ENCODE measurements around the gene PPP1R9B.

Gene PPP1R9B

DNA sequence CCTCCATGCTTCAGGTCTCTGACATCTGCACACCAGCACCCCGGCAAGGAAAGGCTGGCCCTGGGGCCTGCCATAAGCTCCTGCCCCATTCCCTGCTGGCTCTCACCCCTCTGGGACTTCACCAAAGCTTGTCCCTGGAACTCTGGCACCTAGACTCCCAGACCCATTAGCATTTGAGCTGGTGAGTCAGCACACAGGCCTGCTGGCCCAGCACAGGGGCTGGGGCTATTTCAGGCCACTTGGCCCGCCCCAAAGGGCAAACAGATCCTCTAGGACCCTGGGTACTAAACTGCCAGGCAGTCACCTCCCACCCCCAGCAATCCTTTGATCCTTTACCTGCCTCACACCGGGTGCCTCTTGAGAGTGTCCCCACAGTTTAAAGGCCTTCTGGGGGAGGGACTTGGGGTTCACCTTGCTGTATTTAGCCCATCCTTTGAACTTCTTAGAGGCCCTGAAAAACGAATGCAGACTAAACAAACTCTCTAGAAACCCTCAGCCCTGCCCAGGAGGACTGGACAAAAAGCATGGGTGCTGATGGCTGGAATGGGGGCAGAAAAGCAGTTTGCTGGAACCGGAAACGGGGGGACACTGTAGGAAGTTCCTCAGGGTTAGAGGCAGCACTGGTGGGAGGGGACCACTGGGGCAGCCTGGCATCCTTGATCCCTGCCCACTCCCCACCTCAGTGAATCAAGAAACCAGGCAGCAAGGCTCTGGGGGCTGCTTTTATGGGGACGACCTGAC is 17.3 kb downstream of the PPP1R9B start:
- DNase-seq (ENCODE audit: low read depth) = no peak
- no peak overlapping the region for H3K4me3 ChIP-seq (ENCODE audit: low read depth, low read length)

DNA sequence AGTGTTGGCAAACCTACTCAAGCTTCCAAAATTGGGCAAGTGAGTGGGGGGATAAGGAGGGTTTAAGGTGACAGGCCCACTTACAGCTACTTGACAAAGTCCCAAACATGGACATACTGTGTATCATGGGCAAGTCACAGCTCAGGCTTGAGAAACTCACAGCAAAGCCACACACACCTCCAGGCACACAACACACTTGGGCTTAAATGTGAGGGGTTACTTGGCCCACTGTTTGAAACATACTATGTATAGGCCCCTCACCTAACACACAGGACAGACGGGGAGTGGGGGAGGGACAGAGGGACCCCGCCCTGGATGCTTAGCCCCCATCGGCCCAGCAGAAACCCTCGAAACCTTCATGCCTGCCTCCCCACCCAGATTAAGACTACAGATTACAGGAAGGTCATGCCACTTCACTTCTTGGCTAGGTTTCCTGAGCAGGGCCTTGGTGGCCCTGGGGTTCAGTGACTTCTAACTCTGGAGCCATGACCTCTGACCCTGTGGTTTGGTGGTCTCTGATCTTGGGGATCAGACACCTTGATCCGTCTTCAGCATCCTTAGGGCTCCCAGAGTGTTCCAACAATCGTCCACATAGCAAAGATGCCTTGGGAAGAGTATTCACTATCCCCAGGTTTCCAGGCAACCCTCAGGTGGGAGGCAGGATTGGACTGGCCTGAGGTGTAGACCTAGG is 18.2 kb downstream of the PPP1R9B start:
- DNase-seq (ENCODE audit: low read depth) = no peak
- H3K4me3 ChIP-seq (ENCODE audit: low read depth, low read length) = no peak overlapping the region

DNA sequence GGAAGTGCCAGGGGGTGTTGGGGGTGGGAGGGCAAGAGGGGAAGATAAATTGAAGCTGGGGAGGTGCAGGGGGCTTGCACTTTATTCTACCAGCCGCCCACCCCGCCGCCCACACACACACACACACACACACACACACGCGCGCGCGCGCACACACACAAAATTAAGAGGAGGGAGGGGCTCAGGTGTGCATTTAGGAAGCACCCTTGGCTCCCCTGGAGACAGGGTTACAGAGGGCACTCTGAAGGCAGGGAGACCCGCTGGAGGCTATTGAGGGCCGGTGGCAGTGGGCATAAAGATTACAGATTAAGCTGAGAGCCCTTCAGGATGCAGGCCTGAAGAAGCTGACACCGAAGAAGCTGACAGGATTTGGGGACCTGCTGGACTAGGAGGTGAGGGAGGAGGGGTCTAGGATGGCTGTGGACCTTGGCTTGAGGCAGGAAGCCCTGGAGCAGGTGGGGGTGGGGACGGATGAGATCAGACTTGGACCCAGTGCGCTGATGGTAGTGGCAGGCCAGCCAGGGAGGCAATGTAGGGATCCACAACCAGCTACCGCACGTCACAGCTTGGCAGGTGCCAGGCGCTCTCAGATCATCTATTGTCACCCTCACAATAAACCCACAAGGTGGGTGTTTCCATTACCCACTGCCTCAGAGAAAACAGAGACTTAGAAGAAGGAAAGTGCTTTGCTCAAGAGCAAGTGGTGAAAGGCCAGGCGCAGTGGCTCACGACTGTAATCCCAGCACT is 19.7 kb downstream of the PPP1R9B start:
- peak overlapping the region; percentile 59 for H3K4me3 ChIP-seq (ENCODE audit: low read depth, low read length)
- no peak for DNase-seq (ENCODE audit: low read depth)

DNA sequence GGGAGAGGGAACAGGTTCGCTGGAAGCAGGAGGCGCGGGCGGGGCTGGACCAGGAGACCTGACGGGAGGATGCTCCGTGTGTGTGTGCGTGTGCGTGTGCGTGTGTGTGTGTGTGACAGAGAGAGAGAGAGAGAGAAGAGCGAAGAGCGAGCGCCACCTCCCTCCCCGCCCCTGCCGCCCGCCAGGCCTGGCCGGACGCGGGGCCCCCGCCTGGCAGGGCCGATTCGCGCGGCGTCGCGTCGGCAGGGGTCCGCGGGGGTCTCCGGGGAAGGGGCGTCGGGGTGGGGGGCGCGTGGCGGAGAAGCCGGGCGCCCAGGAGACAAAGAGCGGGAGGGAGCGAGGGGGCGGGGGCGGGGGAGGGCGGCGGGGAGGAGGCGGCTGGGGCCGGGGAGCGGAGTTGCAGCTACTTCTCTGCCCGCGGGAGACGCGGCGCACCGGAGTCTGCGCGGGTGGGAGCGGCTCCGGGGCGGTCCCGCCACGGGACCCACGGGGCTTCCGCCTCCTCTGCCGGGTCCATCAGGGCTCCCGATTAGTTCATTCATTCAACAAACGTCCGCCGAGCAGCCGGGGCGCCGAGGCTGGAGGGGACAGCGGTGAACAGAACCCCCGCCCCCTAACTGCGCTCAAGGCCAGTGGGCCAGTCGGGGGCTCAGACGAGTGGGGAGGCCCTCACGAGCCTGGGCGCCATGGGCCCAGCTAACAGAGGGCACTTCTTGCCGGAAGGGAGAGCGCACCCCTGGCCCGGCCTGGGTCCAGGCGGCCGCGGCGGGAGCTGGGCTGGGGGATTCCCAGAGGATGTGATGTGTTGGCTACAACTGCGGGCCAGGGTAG is 20.5 kb downstream of the PPP1R9B start, which contains the start of gene SAMD14:
SAMD14 (minus strand) TSS at position 433 of the 831 bp plus-strand sequence. CDS start 5,201 bp downstream, outside the sequence.
- peak within 1 kb of the TSS; percentile 59 for H3K4me3 ChIP-seq (ENCODE audit: low read depth, low read length)
- no peak for DNase-seq (ENCODE audit: low read depth)

DNA sequence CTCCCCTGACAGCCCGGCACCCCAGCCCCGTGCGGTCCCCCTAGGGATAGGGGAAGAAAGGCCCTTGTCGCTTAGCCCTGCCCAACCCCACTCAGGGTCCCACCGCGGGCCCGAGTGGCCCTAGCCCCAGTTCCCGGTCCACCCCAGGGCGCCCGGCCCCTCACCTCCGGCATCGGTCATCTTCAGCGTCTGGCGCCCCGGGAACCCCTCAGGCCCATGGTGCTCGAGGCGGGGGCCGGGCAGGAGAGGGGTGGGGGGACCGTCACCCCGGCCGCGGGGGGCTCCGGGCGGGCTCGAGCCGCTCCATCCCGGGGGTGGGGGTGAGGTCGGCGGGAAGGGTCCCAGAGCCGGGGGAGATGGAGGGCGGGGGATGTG is 21.1 kb downstream of the PPP1R9B start:
- H3K4me3 ChIP-seq (ENCODE audit: low read depth, low read length) = peak overlapping the region; percentile 59
- DNase-seq (ENCODE audit: low read depth) = no peak

DNA sequence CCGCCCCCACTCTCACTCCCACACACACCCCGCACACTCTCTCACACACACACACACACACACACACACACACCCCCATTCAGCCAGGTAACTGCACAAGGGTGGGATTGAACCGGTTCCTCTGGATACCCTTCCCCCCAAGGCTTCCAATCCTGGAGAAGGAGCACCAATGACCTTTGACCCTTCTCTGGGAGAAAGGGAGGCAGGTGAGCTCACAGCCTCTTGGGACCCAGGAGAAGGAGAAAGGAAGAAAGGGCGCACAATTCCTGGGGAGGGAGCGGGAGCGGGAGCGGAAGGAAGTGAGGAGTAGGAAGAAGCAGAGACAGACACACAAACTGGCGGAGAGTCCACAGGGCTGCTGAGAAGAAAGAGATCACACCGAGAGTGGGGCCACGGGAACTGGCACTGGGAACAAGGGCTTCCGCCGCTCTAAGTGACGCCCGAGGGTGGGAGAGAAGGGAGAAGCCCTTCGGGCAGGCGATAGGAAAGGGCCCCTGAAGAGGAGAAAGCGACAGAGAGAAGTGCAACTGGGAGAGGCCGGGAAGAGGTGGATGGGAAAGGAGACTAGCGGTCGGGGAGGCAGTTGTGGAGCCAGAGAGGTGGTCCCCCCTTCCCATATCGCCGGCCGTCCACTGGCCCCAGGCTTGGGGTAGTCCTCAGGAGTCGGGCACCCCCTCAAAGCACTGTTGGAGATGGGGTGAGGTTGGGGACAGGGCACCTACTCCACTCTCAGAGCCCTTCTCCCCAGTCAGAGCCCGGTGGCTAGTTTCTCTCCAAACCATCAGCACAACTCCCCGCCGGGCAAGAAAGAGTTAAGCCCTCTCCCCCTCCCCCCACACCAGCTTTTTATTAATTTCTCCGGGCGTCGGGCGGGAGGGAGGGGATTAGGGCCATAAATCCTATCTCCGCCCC is 21.8 kb downstream of the PPP1R9B start:
- no peak for DNase-seq (ENCODE audit: low read depth)
- H3K4me3 ChIP-seq (ENCODE audit: low read depth, low read length) = peak overlapping the region; percentile 59

DNA sequence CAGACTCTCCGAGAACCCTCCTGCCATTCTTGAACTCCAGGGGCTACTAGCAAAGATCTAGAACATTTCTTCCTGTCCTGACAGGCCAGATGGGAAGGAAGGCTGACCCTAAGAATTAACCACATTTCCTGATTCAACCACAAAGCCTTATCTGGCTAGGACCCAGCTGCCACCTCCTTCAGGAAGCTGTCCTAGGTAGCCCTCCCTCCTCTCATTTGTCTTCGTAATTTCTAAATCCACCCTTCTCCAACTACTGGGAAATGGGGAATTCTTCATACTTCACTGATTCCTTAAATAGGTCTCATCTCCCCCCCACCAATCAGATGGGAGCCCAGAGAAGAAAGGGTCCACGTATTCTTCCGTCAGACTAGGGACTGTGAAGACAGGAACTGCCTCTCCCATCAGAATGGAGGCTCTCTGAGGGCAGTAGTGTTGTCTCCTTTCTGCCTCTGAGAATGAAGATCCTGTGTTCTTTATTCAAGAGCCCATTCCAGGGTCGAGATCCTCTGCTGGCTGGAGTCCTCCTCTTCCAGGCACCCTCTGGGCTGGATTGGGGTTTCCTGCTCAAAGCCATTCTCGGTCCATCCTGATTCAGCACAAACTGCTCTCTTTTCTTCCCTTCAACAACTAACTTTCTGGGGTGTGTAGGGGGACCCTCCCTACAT is 22.6 kb downstream of the PPP1R9B start:
- no peak for DNase-seq (ENCODE audit: low read depth)
- H3K4me3 ChIP-seq (ENCODE audit: low read depth, low read length) = no peak overlapping the region

DNA sequence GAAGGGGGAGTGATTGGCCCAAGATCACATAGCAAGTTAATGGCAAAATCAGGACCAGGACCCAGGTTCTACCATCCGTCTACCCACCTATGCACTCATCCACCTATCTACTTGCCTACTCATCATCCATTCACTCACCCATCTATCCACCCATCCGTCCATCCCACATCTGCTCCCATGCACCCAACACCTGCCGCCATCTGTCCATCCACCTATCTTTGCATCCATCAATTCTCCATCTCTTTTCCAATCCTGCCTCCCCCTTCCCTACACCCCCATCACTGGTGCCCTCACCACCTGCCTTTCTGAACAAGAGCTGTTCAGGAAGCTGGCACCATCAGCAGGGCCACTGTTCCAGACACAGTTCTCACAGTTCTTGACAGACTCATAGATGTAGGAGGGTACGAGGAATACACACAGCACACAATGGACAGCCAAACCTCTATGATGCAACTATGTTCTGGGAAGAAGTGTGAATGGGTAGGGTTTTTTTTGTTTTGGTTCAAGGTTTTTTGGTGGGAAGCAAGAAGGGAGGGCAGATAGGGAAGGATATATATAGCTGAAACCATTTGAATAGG is 25.0 kb downstream of the PPP1R9B start:
- H3K4me3 ChIP-seq (ENCODE audit: low read depth, low read length) = no peak overlapping the region
- DNase-seq (ENCODE audit: low read depth) = no peak

DNA sequence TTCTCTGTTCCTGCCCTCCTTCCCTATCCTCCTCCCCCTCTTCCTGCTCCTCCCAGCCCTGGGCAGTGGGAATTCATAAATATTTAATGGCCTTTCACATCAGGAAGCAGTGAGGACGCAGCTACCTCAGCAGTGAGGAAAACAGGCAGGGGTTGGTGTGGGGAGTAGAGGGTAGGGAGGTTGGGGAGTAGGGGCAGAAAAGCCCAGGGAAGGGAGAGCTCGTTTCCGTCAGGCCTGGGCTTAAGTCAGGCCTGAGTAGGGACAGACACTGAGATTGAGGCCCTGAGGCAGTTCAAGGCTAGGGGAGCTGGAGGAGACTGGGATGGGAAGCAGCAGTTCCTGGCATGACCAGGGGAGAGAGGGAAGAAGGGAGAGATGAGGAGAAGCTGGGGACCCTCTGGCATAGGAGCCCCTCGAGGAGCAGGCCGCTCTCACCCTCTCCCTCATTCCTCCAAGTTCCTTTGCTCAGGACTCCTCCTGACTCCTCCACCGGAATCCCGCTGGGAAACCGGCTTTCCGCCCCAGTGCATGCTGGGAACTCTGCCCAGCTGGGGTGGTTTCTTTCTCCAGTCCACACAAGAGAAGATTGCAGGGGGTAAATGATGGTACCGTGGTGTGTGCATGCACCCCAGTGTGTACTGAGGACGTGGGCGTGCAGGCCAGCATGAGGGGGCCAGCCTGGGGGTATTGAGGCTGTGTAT is 26.7 kb downstream of the PPP1R9B start:
- H3K4me3 ChIP-seq (ENCODE audit: low read depth, low read length) = no peak overlapping the region
- DNase-seq (ENCODE audit: low read depth) = no peak

DNA sequence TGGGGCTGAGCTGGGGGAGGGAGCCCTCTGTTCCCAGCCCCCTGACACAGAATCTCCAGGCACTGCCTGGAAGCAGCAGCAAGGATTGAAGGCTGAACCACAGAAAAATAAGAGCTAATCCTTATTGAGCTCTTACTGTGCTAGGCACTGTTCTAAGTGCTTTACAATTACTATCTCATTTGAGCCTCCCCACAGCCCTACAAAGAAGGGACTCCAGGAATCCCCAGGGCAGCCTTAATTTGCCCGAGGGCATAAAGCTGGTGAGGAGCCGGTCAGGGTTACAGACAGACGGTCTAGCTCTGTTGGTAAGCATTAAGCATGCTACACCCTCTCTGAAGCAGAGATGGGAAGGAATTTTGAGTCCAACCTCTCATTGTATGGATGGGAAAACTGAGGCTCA is 27.5 kb downstream of the PPP1R9B start:
- no peak for DNase-seq (ENCODE audit: low read depth)
- H3K4me3 ChIP-seq (ENCODE audit: low read depth, low read length) = no peak overlapping the region

DNA sequence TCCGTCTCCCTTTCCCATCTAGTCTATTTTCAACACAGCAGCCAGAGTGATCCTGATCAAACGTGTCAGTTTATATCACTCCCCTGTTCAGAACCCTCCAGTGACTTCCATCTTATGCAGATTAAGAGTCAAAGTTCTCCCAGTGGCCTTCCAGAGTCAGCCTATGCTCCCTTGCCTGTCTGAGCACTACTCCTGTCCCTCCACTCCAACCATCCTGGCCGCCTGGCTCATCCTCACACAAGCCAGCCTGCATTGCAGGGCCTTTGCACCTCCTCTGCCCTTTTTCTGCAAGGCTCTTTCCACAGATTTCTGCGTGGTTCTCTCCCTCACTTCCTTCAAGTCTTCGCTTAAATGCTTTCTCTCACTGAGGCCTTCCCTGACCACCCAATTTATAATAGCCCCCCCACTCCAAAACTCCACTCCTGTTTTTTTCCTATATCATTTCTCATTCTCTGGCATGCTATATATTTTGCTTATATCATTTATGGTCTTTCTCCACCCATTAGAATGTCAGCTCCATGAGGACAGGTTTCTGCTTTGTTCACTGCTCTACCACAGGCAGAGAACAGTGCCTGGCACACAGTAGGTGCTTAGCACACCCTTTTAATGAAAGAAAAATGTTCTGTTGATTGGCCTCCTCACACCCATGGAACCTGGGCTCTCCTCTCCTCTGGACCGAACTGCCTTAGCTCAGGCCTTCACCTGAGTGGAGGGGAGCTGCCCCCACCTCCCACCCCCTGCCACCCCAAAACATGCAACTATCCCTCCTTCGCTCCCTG is 29.8 kb downstream of the PPP1R9B start:
- H3K4me3 ChIP-seq (ENCODE audit: low read depth, low read length) = no peak overlapping the region
- DNase-seq (ENCODE audit: low read depth) = no peak

DNA sequence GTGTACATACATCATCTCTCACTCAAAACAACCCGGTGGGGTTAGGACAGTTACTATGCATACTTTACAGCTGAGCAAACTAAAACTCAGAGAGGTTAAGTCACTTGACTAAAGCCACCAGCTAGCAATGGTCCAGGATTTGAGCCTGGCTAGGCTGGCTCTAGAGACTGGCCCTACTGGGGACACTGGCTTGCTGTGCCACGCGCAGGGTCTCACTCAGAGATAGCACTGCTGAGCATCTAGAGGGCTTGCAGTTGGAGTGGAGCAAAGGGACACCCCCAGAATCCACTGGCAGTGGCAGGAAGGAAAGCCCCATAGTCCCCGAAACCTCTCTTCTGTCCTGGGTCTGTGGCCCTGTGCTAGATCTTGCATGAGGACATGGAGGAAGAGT is 31.7 kb downstream of the PPP1R9B start:
- no peak for DNase-seq (ENCODE audit: low read depth)
- no peak overlapping the region for H3K4me3 ChIP-seq (ENCODE audit: low read depth, low read length)

DNA sequence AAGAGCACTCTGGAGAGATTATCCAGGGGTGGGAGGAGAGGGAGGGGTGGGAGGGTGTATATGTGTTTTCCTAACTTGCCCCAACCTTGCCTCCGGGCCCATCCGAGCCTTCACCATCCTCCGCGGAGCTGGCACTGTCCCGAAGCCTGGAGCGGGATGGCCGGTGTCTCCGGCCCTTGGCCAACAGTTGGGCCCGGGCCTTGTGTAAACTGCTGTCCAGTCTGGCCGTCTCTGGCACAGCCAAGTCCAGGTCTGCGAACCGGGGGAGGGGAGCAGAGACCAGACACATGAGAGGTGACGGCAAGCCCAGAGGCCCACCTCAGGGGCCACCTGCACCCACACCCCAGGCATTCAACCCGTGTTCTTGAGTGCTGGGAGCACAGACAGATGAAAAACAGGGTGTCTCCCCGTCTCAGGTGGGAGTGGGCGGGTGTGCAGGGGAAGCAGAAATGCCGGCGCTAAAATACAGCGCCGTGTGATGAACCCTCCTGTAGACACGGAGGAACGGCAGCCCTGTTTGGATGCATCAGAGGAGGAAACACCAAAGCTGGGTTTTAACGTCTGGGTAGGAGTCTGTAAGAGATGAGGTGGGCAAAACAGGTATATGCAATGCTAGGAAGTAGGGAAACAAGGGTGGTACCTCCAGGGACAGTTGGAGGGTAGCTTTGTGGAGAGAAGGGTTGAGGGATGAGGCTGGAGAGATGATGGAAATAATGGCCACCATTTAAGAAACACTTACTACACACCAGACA is 32.2 kb downstream of the PPP1R9B start:
- no peak overlapping the region for H3K4me3 ChIP-seq (ENCODE audit: low read depth, low read length)
- DNase-seq (ENCODE audit: low read depth) = no peak

DNA sequence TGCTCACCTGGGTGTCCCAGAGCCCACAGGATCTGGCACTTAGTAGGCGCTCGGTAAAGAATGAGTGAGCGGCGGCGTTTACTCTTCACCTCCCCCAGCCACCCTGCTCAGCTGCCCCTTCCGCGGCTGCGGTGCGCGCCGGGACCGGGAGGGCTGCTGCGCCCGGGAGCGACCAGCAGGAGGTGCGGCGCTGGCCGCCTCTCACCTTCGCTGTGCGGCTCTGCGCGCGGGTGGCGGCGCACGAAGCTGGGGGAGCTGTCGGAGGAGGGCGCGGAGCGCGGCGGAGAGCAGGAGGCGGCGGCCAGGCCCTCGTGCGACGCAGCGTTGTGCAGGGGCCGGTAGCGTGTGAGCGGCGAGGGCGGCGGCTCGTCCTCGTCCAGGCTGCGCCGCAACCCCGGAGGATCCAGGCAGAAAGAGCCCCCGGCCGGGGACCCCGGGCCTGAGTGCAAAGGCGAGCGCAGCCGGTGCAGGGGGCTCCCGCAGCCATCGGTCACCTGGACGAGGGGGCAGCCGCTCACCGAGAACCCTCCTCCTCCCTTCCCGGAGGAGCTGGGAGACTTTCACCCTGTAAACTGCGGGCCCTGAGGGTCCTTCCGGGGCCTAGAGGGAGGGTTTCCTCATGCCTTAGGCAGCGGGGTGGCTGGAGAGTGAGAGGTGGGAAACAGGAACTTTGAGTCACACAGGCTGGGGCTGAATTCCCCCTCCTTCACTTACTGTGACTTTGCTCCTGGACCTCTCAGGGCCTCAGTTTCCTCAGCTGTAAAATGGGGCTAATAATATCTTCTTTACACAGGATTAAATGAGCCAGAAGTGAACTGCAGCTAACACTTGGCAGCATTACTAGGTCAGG is 33.0 kb downstream of the PPP1R9B start:
- peak overlapping the region; percentile 23 for H3K4me3 ChIP-seq (ENCODE audit: low read depth, low read length)
- DNase-seq (ENCODE audit: low read depth) = no peak

DNA sequence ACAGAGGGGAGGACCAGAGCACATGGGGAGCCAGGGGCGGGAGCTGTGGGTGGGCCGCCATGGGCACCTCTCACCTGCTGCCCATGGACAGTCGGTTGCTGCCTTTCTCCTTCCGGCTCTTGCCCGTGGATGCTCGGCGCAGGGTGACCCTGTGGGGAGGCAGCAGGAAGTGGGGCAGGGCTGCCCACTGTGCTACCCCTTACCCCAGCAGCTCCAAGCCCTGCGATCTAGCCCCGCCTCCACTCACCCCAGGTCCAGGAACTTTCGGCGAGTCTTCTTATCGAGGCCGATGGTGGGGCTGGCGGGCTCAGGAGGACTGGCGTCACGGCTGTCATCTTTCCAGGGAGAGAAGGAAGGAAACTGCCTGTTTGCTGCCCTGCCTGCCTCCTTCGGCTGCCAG is 34.7 kb downstream of the PPP1R9B start:
- H3K4me3 ChIP-seq (ENCODE audit: low read depth, low read length) = no peak overlapping the region
- no peak for DNase-seq (ENCODE audit: low read depth)

Measured in skeletal muscle cell (primary cell).